Measurements from ENCODE around the gene COG2.
"Not testable (repeated sequence)": the region's sequence is repeated elsewhere in the genome, so short reads cannot be mapped to it uniquely, and the experiment has no call there.

COG2 gene

DNA sequence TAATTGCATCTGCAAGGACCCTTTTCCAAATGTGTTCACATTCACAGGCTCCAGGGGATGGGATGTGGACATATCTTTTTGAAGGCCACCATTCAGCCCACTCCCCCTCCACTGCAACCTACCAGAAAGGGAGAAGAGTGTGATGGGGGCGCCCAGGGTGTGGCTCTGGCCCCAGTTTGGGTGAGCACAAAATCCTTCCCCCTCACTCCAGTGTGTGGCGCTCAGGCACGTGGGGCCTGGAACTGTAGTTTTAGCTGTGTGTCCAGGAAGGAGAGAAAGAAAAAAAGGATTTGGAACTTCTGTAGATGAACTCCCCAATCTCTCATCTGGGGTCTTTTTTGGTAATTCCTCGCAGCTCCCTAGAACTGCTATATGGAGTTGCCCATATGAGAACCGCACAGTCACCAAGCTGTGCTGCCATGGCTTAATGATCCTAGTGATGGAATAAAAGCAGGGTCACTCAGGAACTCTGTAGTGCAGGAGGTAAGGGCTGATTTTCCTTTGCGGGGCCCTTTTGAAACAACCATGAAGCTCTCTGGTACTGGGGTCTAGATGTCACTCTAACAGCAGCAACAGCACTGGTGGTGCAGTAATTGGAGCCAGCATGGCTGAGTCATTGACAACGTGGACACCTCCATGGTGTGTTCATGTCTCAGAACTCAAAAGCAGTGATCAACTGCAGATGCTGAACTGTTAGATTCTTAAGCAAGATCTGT is 54.6 kb downstream of the COG2 start:
- TF ChIP-seq, protein P1, sequence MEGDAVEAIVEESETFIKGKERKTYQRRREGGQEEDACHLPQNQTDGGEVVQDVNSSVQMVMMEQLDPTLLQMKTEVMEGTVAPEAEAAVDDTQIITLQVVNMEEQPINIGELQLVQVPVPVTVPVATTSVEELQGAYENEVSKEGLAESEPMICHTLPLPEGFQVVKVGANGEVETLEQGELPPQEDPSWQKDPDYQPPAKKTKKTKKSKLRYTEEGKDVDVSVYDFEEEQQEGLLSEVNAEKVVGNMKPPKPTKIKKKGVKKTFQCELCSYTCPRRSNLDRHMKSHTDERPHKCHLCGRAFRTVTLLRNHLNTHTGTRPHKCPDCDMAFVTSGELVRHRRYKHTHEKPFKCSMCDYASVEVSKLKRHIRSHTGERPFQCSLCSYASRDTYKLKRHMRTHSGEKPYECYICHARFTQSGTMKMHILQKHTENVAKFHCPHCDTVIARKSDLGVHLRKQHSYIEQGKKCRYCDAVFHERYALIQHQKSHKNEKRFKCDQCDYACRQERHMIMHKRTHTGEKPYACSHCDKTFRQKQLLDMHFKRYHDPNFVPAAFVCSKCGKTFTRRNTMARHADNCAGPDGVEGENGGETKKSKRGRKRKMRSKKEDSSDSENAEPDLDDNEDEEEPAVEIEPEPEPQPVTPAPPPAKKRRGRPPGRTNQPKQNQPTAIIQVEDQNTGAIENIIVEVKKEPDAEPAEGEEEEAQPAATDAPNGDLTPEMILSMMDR (IDR thresholded peaks at IDR 0.05): no peak
- intact Hi-C loops (cut with DNase I; ENCODE audit: low total_unique reads): loop anchor here (10.0 kb wide), 1 partner anchor 68 kb away; no protein-coding TSS in a partner anchor
- peaks cover 3 to 32% (median 6%) of the 10 kb centered on the region in 3 donors for H3K36me3 ChIP-seq
- no peaks in the 10 kb centered on the region for H3K9me3 ChIP-seq
- H3K27ac ChIP-seq: no peak overlapping the region
- H3K4me3 ChIP-seq: no peak overlapping the region
- no peaks in the 10 kb centered on the region for H3K4me1 ChIP-seq
- no peaks in the 10 kb centered on the region for H3K27me3 ChIP-seq
- DNase-seq: no peak

GRCh38 chr1:230698130-230698529 is 55.8 kb downstream of the COG2 start:
- intact Hi-C loops (cut with DNase I; ENCODE audit: low total_unique reads): loop anchor here (10.0 kb wide), 1 partner anchor 67 kb away; no protein-coding TSS in a partner anchor

GRCh38 chr1:230698964-230699363 is 56.7 kb downstream of the COG2 start:
- H3K9me3 ChIP-seq, H3K4me3 ChIP-seq, DNase-seq, H3K4me1 ChIP-seq, H3K27me3 ChIP-seq, H3K27ac ChIP-seq: not testable (repeated sequence)
- intact Hi-C loops (cut with DNase I; ENCODE audit: low total_unique reads): loop anchor here (10.0 kb wide), 1 partner anchor 66 kb away; no protein-coding TSS in a partner anchor
- peaks cover 0 to 11% (median 0%) of the 10 kb centered on the region in 3 donors for H3K36me3 ChIP-seq

More at GRCh38 chr1:230698130-230698529, 55.8 kb downstream of the COG2 start:
- no peaks in the 10 kb centered on the region for H3K27me3 ChIP-seq
- TF ChIP-seq, protein P1 (IDR thresholded peaks at IDR 0.05): no peak
- no peak overlapping the region for H3K27ac ChIP-seq
- no peaks in the 10 kb centered on the region for H3K4me1 ChIP-seq
- no peak for DNase-seq
- no peaks in the 10 kb centered on the region for H3K9me3 ChIP-seq
- H3K4me3 ChIP-seq: no peak overlapping the region
- H3K36me3 ChIP-seq: peaks cover 0 to 20% (median 0%) of the 10 kb centered on the region in 3 donors

GRCh38 chr1:230699716-230700115 is 57.4 kb downstream of the COG2 start:
- intact Hi-C loops (cut with DNase I; ENCODE audit: low total_unique reads): loop anchor here (10.0 kb wide), 1 partner anchor 65 kb away; no protein-coding TSS in a partner anchor
- Histone ChIP-seq H3K27ac (no peak overlapping the region), H3K4me1 (no peaks in the 10 kb centered on the region), H3K4me3 (no peak overlapping the region), H3K9me3 (no peaks in the 10 kb centered on the region), H3K36me3 (peaks cover 0 to 4% (median 0%) of the 10 kb centered on the region in 3 donors), H3K27me3 (no peaks in the 10 kb centered on the region)
- DNase-seq: no peak
- TF ChIP-seq, protein P1 (IDR thresholded peaks at IDR 0.05): no peak

GRCh38 chr1:230700132-230700531 is 57.9 kb downstream of the COG2 start:
- TF ChIP-seq, protein P1 (IDR thresholded peaks at IDR 0.05): no peak
- DNase-seq: no peak
- H3K36me3 ChIP-seq: no peaks in the 10 kb centered on the region
- H3K27me3 ChIP-seq: no peaks in the 10 kb centered on the region
- no peak overlapping the region for H3K27ac ChIP-seq
- intact Hi-C loops (cut with DNase I; ENCODE audit: low total_unique reads): no loop called here
- H3K9me3 ChIP-seq: no peaks in the 10 kb centered on the region
- H3K4me1 ChIP-seq: no peaks in the 10 kb centered on the region
- H3K4me3 ChIP-seq: no peak overlapping the region

DNA sequence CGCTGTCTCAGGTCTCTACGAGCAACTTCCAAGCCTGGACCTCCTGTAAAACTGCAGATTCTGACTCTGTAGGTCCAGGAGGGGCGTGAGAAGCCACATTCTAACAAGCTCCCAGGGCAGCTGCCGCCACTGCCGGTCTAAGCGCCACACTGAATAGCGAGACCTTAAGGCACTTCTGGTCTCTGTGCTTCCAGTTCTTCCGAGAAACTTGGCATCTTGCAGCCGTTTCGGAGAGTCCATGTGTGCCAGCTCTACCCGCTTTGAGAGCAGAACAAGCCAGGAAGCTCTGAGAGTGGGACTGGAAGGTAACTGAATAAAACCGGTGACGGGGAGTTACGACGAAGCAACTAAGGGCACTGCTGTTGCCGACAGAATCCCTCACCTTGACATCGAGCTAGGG is 59.2 kb downstream of the COG2 start:
- Histone ChIP-seq H3K9me3 (no peaks in the 10 kb centered on the region), H3K27me3 (no peaks in the 10 kb centered on the region), H3K4me3 (no peak overlapping the region), H3K27ac (no peak overlapping the region), H3K36me3 (no peaks in the 10 kb centered on the region), H3K4me1 (no peaks in the 10 kb centered on the region)
- TF ChIP-seq, protein P1 (IDR thresholded peaks at IDR 0.05): no peak
- intact Hi-C loops (cut with DNase I; ENCODE audit: low total_unique reads): no loop called here
- no peak for DNase-seq
